Measurements from ENCODE around the gene CHST3. TPM values are rescaled to one million over a fixed set of nuclear protein-coding genes. Genes with fewer than 3 reads are reported as not detected.

Gene CHST3
- total and polyA plus RNA-seq, 9 of the 15 experiments (the other 6 are each of a cell fraction or from before 2014, with no cell fraction given), result 0.01 to 1.3 (median 0.15) TPM

GRCh38 chr10:72000073-72001032 lies 36.2 kb downstream of the CHST3 start:
- Histone ChIP-seq H3K9me3 (replicated peaks; ENCODE audit: control insufficient read depth, insufficient read depth, low read depth, low read length) (no peaks in the 10 kb centered on the region), H3K27me3 (ENCODE audit: control insufficient read depth in 2 of 2, insufficient read depth in 2 of 2, low read length in 2 of 2) (peaks cover 12 to 28% of the 10 kb centered on the region in 2 experiments), H2AFZ (ENCODE audit: low read depth, low read length) (0 out of 2 replicates have a peak overlapping the region, but pooled peaks have one; percentile 9), H3K4me3 (no peak overlapping the region), H4K20me1 (replicated peaks; ENCODE audit: control insufficient read depth, insufficient read depth, low read length) (no peaks in the 10 kb centered on the region), H3K9me1 (ENCODE audit: control insufficient read depth, insufficient read depth, low read length) (no peaks in the 10 kb centered on the region), H3K4me2 (ENCODE audit: insufficient read depth, low read length) (no peak overlapping the region), H3K79me2 (ENCODE audit: control insufficient read depth, insufficient read depth, low read length) (no peaks in the 10 kb centered on the region), H3K4me1 (replicated peaks in 1 of 2; ENCODE audit: control insufficient read depth in 2 of 2, insufficient read depth in 2 of 2, low read length in 2 of 2) (peaks cover 10 to 13% of the 10 kb centered on the region in 2 experiments; a peak in 3 of 5 replicates), H3K9ac (ENCODE audit: insufficient read depth in 1 of 2, low read depth in 2 of 2, low read length in 2 of 2) (no peak overlapping the region), H3K36me3 (ENCODE audit: control insufficient read depth, insufficient read depth, low read length) (no peaks in the 10 kb centered on the region), H3K27ac (ENCODE audit: extremely low read depth, low read depth, low read length) (no peak overlapping the region)
- POLR2A ChIA-PET, result no interaction called here
- BruUV-seq (replicated peaks), result no TSS peak
- in situ Hi-C loops (cut with MboI), result no loop called here
- FAIRE-seq (no peak), ATAC-seq (no peak), DNase-seq (ENCODE audit: extremely low read depth in 1 of 4, low spot score in 3 of 4) (no peak)
- intact Hi-C loops (cut with micrococcal nuclease), result no loop called here
- CTCF ChIA-PET (ENCODE audit: low intra/inter-chr PET ratio), result no interaction called here
- WGBS (ENCODE audit: insufficient coverage, low coverage, missing lambda C conversion rate), result 29% methylated on average over 14 of the region's 14 CpGs
- TF ChIP-seq ZNF239 (CRISPR knock-in tag; IDR thresholded peaks at IDR 0.05) (no peak), ZNF24 (IDR thresholded peaks at IDR 0.05) (peak; percentile 90)

- Histone ChIP-seq H3K9ac (ENCODE audit: insufficient read depth in 1 of 2, low read depth in 2 of 2, low read length in 2 of 2) (no peak overlapping the region), H3K4me2 (ENCODE audit: insufficient read depth, low read length) (no peak overlapping the region), H3K36me3 (ENCODE audit: control insufficient read depth, insufficient read depth, low read length) (no peaks in the 10 kb centered on the region), H3K9me1 (ENCODE audit: control insufficient read depth, insufficient read depth, low read length) (no peaks in the 10 kb centered on the region), H4K20me1 (replicated peaks; ENCODE audit: control insufficient read depth, insufficient read depth, low read length) (no peaks in the 10 kb centered on the region), H2AFZ (ENCODE audit: low read depth, low read length) (no peak overlapping the region), H3K79me2 (ENCODE audit: control insufficient read depth, insufficient read depth, low read length) (no peaks in the 10 kb centered on the region), H3K9me3 (replicated peaks; ENCODE audit: control insufficient read depth, insufficient read depth, low read depth, low read length) (no peaks in the 10 kb centered on the region), H3K27ac (ENCODE audit: extremely low read depth, low read depth, low read length) (no peak overlapping the region), H3K4me1 (replicated peaks in 1 of 2; ENCODE audit: control insufficient read depth in 2 of 2, insufficient read depth in 2 of 2, low read length in 2 of 2) (peaks cover 10 to 13% of the 10 kb centered on the region in 2 experiments; a peak in 3 of 5 replicates), H3K4me3 (no peak overlapping the region), H3K27me3 (ENCODE audit: control insufficient read depth in 2 of 2, insufficient read depth in 2 of 2, low read length in 2 of 2) (peaks cover 10 to 28% of the 10 kb centered on the region in 2 experiments)
- in situ Hi-C loops (cut with MboI), result no loop called here
- intact Hi-C loops (cut with micrococcal nuclease), result no loop called here
- ATAC-seq, result no peak
- ChIA-PET CTCF (ENCODE audit: low intra/inter-chr PET ratio) (no interaction called here), POLR2A (no interaction called here)
- no TSS peak for BruUV-seq (replicated peaks)
- 23% methylated on average over 4 of the region's 4 CpGs for WGBS (ENCODE audit: insufficient coverage, low coverage, missing lambda C conversion rate)
- no peak for DNase-seq (ENCODE audit: extremely low read depth in 1 of 4, low spot score in 3 of 4)
- no peak for TF ChIP-seq TEAD1 (CRISPR knock-in tag; IDR thresholded peaks at IDR 0.05)
- no peak for TF ChIP-seq ZNF134 (CRISPR knock-in tag; conservative IDR thresholded peaks at IDR 0.05)
- TF ChIP-seq GATA2 (CRISPR knock-in tag; IDR thresholded peaks at IDR 0.05), result no peak
- no peak for TF ChIP-seq PHF21A (IDR thresholded peaks at IDR 0.05; ENCODE audit: borderline replicate concordance, low read depth)
- TF ChIP-seq CTBP1 (IDR thresholded peaks at IDR 0.05; ENCODE audit: borderline replicate concordance), result no peak
- TF ChIP-seq PURB (CRISPR knock-in tag; IDR thresholded peaks at IDR 0.05; ENCODE audit: low read depth), result no peak
- TF ChIP-seq ZNF586 (CRISPR knock-in tag; conservative IDR thresholded peaks at IDR 0.05), result no peak
- no peak for TF ChIP-seq L3MBTL2 (IDR thresholded peaks at IDR 0.05)
- FAIRE-seq, result no peak
Observed at GRCh38 chr10:72001033-72001395, 36.8 kb downstream of the CHST3 start.

Measured in K562 (cell line).